ENCODE results near the gene MRPL57.
"Not testable (repeated sequence)": the region's sequence is repeated elsewhere in the genome, so short reads cannot be mapped to it uniquely, and the experiment has no call there.

MRPL57 gene

DNA sequence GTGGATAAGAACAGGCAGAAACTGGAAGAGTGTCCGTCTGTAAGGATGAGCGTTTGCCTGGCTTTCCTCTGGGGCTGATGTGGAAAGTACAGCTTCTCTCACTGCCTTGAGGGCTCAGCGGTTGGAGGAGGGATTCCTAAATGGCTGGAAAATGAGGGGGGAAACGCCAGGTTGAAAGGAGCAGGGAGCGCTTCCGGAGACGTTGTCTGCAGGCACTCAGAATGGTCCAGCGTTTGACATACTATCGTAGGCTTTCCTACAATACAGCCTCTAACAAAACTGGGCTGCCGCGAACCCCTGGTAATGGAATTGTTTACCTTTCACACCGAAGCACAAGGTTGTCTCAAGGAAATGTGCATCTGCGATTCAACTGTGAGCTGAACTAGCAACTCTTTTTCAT, 39.9 kb downstream of the MRPL57 start:
- no peaks in the 10 kb centered on the region for H4K20me1 ChIP-seq
- H3K4me1 ChIP-seq, result peaks cover 51% of the 10 kb centered on the region
- H3K27me3 ChIP-seq, result no peaks in the 10 kb centered on the region
- H3K9me3 ChIP-seq, result peaks cover 41% of the 10 kb centered on the region
- TF ChIP-seq Cebpa-rat (IDR thresholded peaks at IDR 0.05), result no peak
- 0 out of 2 replicates have a peak, but pooled peaks cover 6% of the 10 kb centered on the region for H3K36me3 ChIP-seq
- H3K27ac ChIP-seq, result peak overlapping the region; percentile 92; the same call in 1 of the 2 replicates
- no peak overlapping the region for H3K9ac ChIP-seq
- H3K4me2 ChIP-seq, result 0 out of 2 replicates have a peak overlapping the region, but pooled peaks have one; percentile 86
- no peak overlapping the region for H3K4me3 ChIP-seq

GRCh38 chr13:21218351-21219035, 42.0 kb downstream of the MRPL57 start:
- H3K4me2 ChIP-seq, result peak overlapping the region; percentile 86
- H3K9ac ChIP-seq, result peak overlapping the region; percentile 71

DNA sequence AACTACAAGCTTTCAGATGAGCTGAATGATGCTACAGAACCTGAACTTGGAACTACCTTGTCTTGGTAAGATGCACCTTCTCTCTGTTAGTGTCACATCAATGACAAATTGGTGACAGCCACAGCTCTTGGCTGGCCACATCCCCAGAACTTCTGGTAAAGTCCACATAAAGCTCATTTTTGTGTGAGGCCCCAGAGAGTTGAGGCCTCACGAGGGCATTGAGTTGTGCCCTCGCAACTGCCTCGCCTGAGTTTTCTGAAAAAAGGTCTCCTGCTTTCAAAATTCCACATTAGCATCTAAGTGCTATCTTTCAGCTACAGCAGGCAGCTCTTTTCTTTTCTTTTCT, 42.6 kb downstream of the MRPL57 start:
- no peaks in the 10 kb centered on the region for H3K36me3 ChIP-seq
- no peaks in the 10 kb centered on the region for H4K20me1 ChIP-seq
- TF ChIP-seq Cebpa-rat (IDR thresholded peaks at IDR 0.05), result no peak
- H3K4me2 ChIP-seq, result peak overlapping the region; percentile 86
- H3K9ac ChIP-seq, result peak overlapping the region; percentile 71
- peaks cover 39% of the 10 kb centered on the region for H3K9me3 ChIP-seq
- peak overlapping the region; percentile 92 for H3K27ac ChIP-seq
- H3K4me3 ChIP-seq, result peak overlapping the region; percentile 41; the same call in 1 of the 2 replicates
- peaks cover 58% of the 10 kb centered on the region for H3K4me1 ChIP-seq
- H3K27me3 ChIP-seq, result no peaks in the 10 kb centered on the region

More at GRCh38 chr13:21218351-21219035, 42.0 kb downstream of the MRPL57 start:
- peaks cover 58% of the 10 kb centered on the region for H3K4me1 ChIP-seq
- no peaks in the 10 kb centered on the region for H4K20me1 ChIP-seq
- no peaks in the 10 kb centered on the region for H3K36me3 ChIP-seq
- no peak for TF ChIP-seq Cebpa-rat (IDR thresholded peaks at IDR 0.05)
- H3K27ac ChIP-seq, result peak overlapping the region; percentile 92
- H3K9me3 ChIP-seq, result peaks cover 39% of the 10 kb centered on the region
- peak overlapping the region; percentile 41; the same call in 1 of the 2 replicates for H3K4me3 ChIP-seq
- H3K27me3 ChIP-seq, result no peaks in the 10 kb centered on the region

DNA sequence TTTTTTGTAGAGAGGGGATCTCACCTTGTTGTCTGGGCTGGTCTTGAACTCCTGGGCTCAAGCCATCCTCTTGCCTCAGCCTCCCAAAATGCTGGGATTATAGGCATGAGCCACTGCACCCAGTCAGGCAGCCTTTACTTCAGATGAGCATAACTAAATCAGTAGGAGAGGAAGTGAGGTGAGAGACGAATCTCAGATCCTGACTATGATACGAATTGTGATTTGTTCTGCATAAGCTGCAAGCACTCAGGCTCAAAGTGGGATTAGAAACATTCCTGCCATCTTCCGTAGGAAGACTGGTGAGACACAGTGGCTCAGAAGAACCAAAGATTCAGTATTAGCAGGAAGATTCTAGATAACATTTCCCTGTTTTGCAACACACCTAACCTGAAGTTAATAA, 43.3 kb downstream of the MRPL57 start:
- H3K4me1 ChIP-seq, result peaks cover 58% of the 10 kb centered on the region
- peak overlapping the region; percentile 71 for H3K9ac ChIP-seq
- peak overlapping the region; percentile 92 for H3K27ac ChIP-seq
- not testable (repeated sequence) for H3K27me3 ChIP-seq, H4K20me1 ChIP-seq, H3K36me3 ChIP-seq
- 0 out of 2 replicates have a peak overlapping the region, but pooled peaks have one; percentile 41 for H3K4me3 ChIP-seq
- H3K4me2 ChIP-seq, result peak overlapping the region; percentile 86
- H3K9me3 ChIP-seq, result peaks cover 37% of the 10 kb centered on the region

GRCh38 chr13:21221268-21221667, 44.8 kb downstream of the MRPL57 start:
- H3K9me3 ChIP-seq, result peaks cover 31% of the 10 kb centered on the region
- peak overlapping the region; percentile 22; the same call in 1 of the 2 replicates for H3K4me3 ChIP-seq
- no peaks in the 10 kb centered on the region for H3K27me3 ChIP-seq
- peaks cover 57% of the 10 kb centered on the region for H3K4me1 ChIP-seq
- TF ChIP-seq Cebpa-rat (IDR thresholded peaks at IDR 0.05), result no peak
- H3K4me2 ChIP-seq, result peak overlapping the region; percentile 86; the same call in 1 of the 2 replicates
- H3K27ac ChIP-seq, result peak overlapping the region; percentile 59
- H4K20me1 ChIP-seq, result no peaks in the 10 kb centered on the region
- H3K36me3 ChIP-seq, result no peaks in the 10 kb centered on the region
- H3K9ac ChIP-seq, result no peak overlapping the region

- Histone ChIP-seq H3K27me3 (no peaks in the 10 kb centered on the region), H4K20me1 (no peaks in the 10 kb centered on the region)
These were observed 48.6 kb downstream of the MRPL57 start for GRCh38 chr13:21225082-21225481.

DNA sequence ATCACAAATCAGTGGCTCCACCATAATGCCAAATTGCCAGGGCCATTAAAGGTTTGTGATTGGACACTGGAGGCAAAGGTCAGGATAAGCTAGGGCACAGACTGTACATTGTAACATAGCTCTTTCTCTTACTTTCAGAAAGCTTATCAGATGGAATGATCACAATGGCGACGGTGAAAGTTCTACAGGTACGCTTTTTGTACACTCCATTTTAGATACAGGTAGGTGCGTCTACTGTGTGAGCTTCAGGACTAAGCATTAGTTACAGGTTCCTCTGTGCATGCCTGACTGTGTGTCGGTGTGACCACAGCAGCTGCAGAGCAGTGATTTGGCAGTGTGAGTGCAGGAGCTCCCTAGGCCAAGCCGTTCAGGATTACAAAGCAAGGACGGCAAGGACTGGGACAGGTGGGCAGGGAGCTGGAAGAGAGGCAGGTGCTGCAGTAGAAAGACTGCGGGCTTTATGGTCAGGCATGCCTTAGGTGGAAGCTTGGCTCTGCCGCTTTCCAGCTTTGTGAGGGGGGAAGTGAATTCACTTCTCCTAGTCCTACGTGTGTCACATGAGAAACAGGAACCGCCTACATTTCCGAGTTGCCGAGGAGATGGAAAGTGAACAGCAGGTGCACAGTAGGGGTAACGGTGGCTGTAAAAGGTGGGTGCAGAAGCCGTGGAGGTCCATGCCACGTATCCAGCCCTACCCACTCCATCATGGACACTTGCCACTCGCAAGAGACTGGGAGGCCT, 49.6 kb downstream of the MRPL57 start:
- Histone ChIP-seq H3K4me3 (no peak overlapping the region), H3K4me2 (no peak overlapping the region), H3K9ac (no peak overlapping the region), H3K27ac (no peak overlapping the region), H3K36me3 (no peaks in the 10 kb centered on the region), H3K27me3 (no peaks in the 10 kb centered on the region), H3K9me3 (peaks cover 28% of the 10 kb centered on the region), H4K20me1 (no peaks in the 10 kb centered on the region), H3K4me1 (peaks cover 10% of the 10 kb centered on the region)
- TF ChIP-seq Cebpa-rat (IDR thresholded peaks at IDR 0.05), result no peak

More at GRCh38 chr13:21225082-21225481, 48.6 kb downstream of the MRPL57 start:
- Histone ChIP-seq H3K36me3 (no peaks in the 10 kb centered on the region), H3K4me2 (no peak overlapping the region), H3K4me1 (peaks cover 20% of the 10 kb centered on the region), H3K9ac (no peak overlapping the region), H3K27ac (no peak overlapping the region), H3K4me3 (no peak overlapping the region), H3K9me3 (peaks cover 31% of the 10 kb centered on the region)
- no peak for TF ChIP-seq Cebpa-rat (IDR thresholded peaks at IDR 0.05)

DNA sequence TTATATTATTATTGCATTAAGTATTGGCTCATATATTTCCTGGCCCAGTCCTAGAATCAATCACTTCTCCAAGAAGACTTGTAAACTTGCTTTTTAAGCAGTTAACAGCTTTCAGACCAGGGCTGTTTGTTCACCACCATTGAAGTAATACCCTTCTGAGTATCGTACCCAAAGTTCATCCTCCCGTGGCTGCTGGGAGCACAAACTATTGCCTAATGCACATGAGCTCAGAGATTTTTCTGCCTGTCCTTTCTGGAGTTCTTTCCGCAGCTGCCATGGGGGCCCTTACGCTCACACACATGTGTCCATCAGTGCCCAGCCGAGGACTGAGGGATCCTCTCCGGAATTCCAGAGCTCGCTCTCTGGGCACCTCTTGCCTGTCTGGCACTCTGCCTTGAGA, 51.5 kb downstream of the MRPL57 start:
- no peak overlapping the region for H3K27ac ChIP-seq
- TF ChIP-seq Cebpa-rat (IDR thresholded peaks at IDR 0.05), result no peak
- H3K4me3 ChIP-seq, result no peak overlapping the region
- H3K9ac ChIP-seq, result no peak overlapping the region
- H4K20me1 ChIP-seq, result no peaks in the 10 kb centered on the region
- H3K27me3 ChIP-seq, result no peaks in the 10 kb centered on the region
- peaks cover 9% of the 10 kb centered on the region for H3K9me3 ChIP-seq
- no peaks in the 10 kb centered on the region for H3K36me3 ChIP-seq
- no peak overlapping the region for H3K4me2 ChIP-seq
- H3K4me1 ChIP-seq, result peaks cover 16% of the 10 kb centered on the region; the same call in 1 of the 2 replicates
